IgD-negative memory B cell (primary cell): ENCODE data around the gene PLIN4. TPM values are rescaled to one million over a fixed set of nuclear protein-coding genes. Genes with fewer than 3 reads are reported as not detected.

Source experiments
- H3K27ac Mint-ChIP-seq, 3 donors: one replicate each; pipeline ENCODE4 v1.8.0; 2020 to 2022; ENCODE audit warnings: mild to moderate bottlenecking in 3 of 3, mixed read lengths in 3 of 3, moderate library complexity in 1 of 3
- H3K27me3 Mint-ChIP-seq: one replicate; pipeline ENCODE4 v1.8.0; 2021; ENCODE audit warnings: mixed read lengths
- H3K36me3 Mint-ChIP-seq: one replicate; pipeline ENCODE4 v1.8.0; 2020; ENCODE audit warnings: mild to moderate bottlenecking, mixed read lengths
- H3K4me1 Mint-ChIP-seq, 3 donors: one replicate each; pipeline ENCODE4 v1.8.0; 2020 to 2022; ENCODE audit warnings: mixed read lengths in 3 of 3, mild to moderate bottlenecking in 1 of 3
- H3K4me3 Mint-ChIP-seq, 4 donors: one replicate each; pipeline ENCODE4 v1.8.0; 2020 to 2022; ENCODE audit warnings: mild to moderate bottlenecking in 4 of 4, mixed read lengths in 4 of 4, moderate library complexity in 3 of 4
- H3K9me3 Mint-ChIP-seq, 3 donors: one replicate each; pipeline ENCODE4 v1.8.0; 2020 to 2021; ENCODE audit warnings: mixed read lengths in 3 of 3, mild to moderate bottlenecking in 1 of 3
- polyA plus RNA-seq: library from polyadenylated mRNA; unstranded; fragments of 300-500 nt; fragmentation: Illumina TruSeq; gene quantifications from one replicate; pipeline ENCODE4 v1.2.3, GENCODE V29; 2021

The PLIN4 gene
- polyA plus RNA-seq, 1 donor from 2014 or later, result 0.15 TPM

DNA sequence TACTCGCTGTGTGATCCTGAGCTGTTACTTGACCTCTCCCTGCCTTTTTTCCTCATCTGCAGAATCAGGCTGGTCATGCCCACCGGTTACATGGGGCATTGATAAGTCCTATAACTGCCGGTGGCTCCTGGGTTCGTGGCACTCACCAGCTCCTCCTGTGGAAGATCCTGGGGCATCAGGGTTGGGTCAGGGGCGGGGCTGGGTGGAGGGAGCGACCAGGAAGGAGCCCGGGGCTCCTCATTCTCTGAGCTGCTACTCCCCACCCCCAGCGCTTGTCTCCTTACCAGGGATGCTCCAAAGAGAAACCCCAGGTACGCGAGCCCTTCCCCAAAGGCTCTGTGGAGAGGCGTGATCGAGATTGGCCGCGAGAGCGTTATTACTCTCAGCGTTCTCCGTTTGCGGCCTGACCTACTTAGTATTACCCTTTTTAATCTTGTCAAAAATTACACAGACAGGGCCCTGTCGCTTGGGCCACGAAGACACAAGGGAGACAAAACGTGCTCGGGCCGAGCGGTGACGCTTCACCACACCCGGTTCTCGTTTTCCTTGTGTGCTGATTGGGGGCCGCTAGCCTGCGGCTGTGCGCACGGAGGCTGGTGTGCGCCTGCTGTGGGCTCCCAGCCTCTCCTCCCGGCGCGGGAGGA, 35.4 kb downstream of the PLIN4 start:
- Mint-ChIP-seq H3K36me3 (peaks cover 4% of the 10 kb centered on the region), H3K9me3 (no peaks in the 10 kb centered on the region), H3K4me3 (no peak overlapping the region), H3K27me3 (no peaks in the 10 kb centered on the region), H3K27ac (no peak overlapping the region), H3K4me1 (no peaks in the 10 kb centered on the region)

DNA sequence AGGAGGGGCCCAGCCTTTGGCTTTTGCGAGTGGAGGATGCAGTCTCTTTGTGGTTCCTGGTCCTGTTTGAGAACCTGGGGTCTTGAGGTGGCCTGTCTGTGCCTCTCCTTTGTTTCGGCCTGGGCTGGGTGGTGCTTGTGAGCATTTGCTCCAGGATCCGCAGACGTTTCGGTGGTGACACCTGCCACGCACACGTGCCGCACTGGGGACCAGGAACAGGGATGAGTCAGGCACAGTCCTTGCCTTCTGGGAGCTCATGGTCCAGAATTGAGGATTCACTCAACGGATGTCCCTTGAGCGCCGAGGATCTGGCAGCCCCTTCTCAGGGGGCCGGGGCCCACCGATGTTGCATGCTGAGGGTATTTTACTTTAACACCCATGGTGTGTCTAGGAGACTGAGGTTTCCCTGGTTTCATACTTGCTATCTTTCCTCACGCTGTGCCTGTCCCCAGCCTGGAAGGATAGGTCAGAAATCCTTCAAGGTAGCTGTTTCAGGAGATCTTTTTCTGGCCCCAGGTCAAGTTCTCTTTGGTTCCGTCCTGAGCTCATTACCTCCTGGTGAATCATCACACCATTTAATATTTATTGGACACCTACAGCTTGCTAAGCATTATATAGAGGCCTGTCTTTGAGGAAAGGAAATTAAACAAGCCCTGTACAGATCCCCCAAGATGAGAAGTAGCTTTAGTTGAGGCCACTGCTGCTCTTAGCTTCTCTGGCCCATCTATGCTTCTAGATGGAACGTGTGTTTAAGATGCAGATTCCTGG, 41.1 kb downstream of the PLIN4 start:
- Mint-ChIP-seq H3K4me1 (peaks cover 0 to 8% (median 1%) of the 10 kb centered on the region in 3 donors), H3K9me3 (no peaks in the 10 kb centered on the region), H3K4me3 (peak overlapping the region in 1 of 4 donors; percentile 75), H3K27ac (peak overlapping the region in 1 of 3 donors; percentile 63), H3K27me3 (no peaks in the 10 kb centered on the region), H3K36me3 (peaks cover 1% of the 10 kb centered on the region)

DNA sequence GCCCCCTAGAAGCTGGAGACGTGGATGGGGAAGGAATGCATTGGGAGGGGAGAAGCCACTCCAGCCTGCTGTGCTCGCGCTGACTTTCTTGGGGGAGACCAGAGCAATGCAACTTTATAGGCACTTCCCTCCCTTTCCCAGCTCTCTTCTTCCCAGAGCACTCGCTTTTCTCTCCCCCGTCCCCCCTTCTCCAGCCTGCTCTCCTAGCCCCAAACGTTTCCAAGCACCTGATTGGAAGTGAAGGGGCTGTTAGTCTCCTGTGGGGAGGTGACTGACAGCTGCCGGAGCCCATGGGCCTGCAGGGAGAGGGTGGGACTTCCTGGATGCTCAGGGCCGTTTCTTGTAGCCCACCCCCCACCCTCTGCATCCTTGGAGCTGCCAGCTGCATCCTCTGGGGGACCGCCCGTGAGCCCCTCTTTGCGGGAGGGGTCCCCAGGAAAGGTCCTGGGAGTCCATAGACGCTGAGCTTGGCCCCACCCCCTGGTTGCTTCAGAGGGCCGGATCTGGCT, 43.7 kb downstream of the PLIN4 start:
- Mint-ChIP-seq H3K4me3 (peak overlapping the region; percentile 22 to 88 (median 79)), H3K27me3 (no peaks in the 10 kb centered on the region), H3K36me3 (peaks cover 1% of the 10 kb centered on the region), H3K27ac (no peak overlapping the region), H3K4me1 (peaks cover 0 to 11% (median 1%) of the 10 kb centered on the region in 3 donors), H3K9me3 (no peaks in the 10 kb centered on the region)

DNA sequence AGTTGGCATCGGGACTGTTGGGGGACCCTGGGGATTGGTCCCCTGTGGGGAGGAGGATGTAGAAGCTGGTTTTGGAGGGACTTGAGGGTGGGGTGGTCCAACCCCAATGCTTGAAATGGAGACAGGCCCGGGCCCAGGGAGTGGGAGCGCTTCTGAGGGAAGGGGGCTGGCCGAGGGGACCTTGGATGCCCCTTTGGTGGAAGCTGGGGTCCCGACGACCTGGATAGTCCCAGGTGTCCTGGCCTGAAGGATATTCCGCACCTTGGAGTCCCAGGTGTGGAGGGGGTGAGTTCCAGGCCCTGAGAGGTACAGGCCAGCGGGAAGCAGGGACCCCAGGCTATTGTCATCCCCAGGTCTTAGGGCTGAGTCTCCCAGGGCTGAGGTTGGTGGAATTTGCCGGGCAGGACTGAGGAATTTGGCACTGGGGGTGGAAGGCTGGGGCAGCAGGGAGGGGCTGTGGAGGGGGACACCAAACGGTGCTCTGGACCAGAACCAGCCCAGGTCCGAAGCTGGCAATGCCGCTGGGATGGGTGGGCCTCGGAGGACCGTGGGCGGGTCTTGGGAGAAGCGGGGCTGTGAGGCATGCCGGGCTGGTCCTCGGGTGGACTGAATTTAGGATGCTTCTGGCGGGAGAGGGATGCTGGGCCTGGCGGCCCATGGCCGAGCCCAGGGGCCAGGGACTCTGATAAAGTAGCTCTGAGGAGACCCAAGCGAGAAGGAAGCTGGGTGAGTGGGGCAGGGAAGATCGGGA, 44.3 kb downstream of the PLIN4 start:
- peaks cover 0 to 11% (median 1%) of the 10 kb centered on the region in 3 donors for H3K4me1 Mint-ChIP-seq
- no peaks in the 10 kb centered on the region for H3K9me3 Mint-ChIP-seq
- no peaks in the 10 kb centered on the region for H3K27me3 Mint-ChIP-seq
- H3K4me3 Mint-ChIP-seq, result peak overlapping the region; percentile 22 to 88 (median 79)
- H3K27ac Mint-ChIP-seq, result no peak overlapping the region
- peaks cover 1% of the 10 kb centered on the region for H3K36me3 Mint-ChIP-seq

DNA sequence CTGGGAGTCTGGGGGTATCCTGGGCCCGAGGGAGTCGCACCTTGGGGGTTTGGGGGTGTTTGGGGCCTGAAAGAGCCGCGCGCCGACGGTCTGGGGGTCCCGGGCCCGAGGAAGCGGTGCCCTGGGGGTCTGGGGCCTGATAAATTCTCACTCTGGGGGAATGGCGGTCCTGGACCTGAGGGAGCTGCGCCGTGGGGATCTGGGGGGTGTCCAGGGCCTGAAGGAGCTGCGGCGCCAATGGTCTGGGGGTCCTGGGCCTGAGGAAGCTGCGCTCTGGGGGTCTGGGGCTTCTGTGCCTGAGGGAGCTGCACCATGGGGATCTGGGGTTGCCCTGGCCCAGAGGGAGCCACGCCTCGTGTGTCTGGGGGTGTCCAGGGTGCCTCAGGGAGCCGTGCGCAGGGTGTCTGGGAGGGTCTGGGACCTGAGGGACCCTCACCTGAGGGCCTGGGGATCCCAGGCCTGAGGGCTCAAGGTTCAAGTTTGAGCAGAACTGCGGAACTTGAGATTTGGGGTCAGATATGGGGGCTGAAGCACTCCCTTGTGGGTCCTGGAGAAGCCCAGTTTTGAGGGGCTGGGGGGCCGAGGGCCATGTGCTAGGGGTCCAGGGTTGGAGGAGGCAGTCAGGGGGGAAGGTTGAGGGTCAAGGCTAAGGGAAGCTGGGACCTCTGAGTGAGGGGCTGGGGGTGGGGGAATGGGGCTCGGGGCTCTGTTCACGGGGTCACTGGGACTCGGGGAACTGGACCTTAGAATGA, 45.1 kb downstream of the PLIN4 start:
- H3K27ac Mint-ChIP-seq, result no peak overlapping the region
- H3K27me3 Mint-ChIP-seq, result no peaks in the 10 kb centered on the region
- H3K4me3 Mint-ChIP-seq, result peak overlapping the region; percentile 41 to 92 (median 80)
- no peaks in the 10 kb centered on the region for H3K9me3 Mint-ChIP-seq
- peaks cover 1% of the 10 kb centered on the region for H3K36me3 Mint-ChIP-seq
- H3K4me1 Mint-ChIP-seq, result peaks cover 0 to 11% (median 1%) of the 10 kb centered on the region in 3 donors

DNA sequence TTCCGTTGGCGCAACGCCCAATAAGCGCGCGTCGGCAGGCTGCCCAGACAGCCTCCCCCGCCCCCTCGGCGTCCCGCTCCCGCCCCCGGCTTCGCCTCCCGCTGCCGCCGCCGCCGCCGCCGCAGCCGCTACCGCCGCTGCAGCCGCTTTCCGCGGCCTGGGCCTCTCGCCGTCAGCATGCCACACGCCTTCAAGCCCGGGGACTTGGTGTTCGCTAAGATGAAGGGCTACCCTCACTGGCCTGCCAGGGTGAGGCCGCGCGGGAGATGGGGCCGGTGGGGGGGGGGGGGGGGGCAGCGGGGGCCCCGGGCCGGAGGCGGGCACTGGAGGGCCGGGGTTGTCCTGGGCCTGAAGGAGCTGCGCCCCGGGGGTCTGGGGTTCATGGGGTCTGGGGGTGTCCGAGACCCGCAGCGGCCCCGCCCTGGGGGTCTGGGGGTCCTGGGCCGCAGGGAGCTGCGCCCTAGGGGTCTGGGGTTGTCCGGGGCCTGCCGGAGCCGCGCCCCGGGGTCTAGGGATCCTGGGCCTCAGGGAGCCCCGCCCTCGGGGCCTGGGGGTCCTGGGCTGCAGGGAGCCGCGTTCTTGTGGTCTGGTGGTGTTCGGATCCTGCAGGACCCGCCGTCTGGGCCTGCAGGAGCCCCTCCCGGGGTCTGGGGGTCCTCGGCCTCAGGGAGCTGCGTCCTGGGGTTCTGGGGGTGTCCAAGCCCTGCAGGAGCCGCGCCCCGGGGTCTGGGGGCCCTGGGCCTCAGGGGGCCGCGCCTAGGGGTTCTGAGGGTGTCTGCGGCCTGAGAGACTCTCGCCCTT, 45.9 kb downstream of the PLIN4 start, which contains the start of gene HDGFL2:
Gene HDGFL2 (plus strand): TSS at position 124 of the 801 bp plus-strand sequence. CDS start 54 bp downstream, at position 178.
- Mint-ChIP-seq H3K36me3 (peaks cover under 1% of the 10 kb centered on the region), H3K4me3 (peak within 1 kb of the TSS; percentile 41 to 92 (median 80)), H3K27ac (no peak within 1 kb of the TSS), H3K27me3 (no peaks in the 10 kb centered on the region), H3K4me1 (peaks cover 0 to 11% (median 1%) of the 10 kb centered on the region in 3 donors), H3K9me3 (no peaks in the 10 kb centered on the region)

DNA sequence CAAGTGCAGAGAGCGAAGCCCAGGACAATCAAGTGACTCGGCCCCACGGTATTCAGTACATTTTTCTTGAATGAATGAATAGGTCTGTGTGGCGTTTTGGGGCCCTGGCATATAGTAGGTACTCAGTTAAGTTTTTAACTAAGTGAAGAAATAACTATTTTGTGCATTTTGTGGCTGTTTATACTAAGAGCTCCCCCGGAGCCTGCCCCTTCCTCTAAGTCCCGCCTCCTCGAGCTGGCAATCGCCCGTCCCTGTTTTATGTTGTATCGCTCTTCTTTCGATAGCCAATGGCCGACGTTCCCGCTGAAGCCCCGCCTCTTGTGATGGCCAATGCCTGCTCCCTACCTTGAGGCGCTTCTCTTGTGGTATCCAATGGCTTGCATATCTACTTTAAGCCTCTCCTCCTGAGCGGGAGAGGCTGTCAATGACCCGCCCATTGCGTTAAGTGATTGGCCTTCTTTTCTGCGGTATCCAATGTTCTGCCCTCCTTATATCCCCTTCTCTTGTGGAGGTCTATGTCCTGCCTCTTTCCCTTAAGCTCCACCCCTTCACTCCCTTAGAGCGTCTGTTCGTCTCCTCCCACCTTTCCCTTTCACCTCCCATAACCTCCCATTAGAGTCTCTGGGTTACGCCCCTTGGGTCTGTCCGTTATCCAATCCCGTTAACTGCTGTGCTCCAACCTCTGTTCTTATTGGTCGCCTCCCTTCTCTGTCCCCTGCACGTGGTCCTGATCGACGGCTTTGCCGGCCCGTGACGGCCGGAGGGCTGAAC, 46.7 kb downstream of the PLIN4 start:
- Mint-ChIP-seq H3K4me3 (no peak overlapping the region), H3K27me3 (no peaks in the 10 kb centered on the region), H3K36me3 (no peaks in the 10 kb centered on the region), H3K4me1 (peaks cover 0 to 11% (median 1%) of the 10 kb centered on the region in 3 donors), H3K27ac (no peak overlapping the region), H3K9me3 (no peaks in the 10 kb centered on the region)

DNA sequence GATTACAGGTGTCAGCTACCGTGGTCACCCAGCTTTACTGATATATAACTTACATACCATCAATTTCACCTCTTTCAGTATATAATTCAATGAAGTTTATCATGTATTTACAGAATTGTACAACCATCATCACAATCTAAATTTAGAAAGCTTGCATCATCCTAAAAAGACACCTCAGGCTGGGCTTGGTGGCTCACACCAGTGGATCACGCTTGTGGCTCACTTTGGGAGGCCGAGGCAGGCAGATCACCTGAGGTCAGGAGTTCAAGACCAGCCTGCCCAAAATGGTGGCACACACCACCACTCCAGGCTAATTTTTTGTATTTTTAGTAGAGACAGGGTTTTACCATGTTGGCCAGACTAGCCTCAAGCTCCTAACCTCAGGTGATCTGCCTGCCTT, 50.5 kb downstream of the PLIN4 start:
- H3K27me3 Mint-ChIP-seq, result no peaks in the 10 kb centered on the region
- no peak overlapping the region for H3K27ac Mint-ChIP-seq
- no peaks in the 10 kb centered on the region for H3K36me3 Mint-ChIP-seq
- no peaks in the 10 kb centered on the region for H3K9me3 Mint-ChIP-seq
- no peak overlapping the region for H3K4me3 Mint-ChIP-seq
- H3K4me1 Mint-ChIP-seq, result peaks cover 0 to 4% (median 0%) of the 10 kb centered on the region in 3 donors

DNA sequence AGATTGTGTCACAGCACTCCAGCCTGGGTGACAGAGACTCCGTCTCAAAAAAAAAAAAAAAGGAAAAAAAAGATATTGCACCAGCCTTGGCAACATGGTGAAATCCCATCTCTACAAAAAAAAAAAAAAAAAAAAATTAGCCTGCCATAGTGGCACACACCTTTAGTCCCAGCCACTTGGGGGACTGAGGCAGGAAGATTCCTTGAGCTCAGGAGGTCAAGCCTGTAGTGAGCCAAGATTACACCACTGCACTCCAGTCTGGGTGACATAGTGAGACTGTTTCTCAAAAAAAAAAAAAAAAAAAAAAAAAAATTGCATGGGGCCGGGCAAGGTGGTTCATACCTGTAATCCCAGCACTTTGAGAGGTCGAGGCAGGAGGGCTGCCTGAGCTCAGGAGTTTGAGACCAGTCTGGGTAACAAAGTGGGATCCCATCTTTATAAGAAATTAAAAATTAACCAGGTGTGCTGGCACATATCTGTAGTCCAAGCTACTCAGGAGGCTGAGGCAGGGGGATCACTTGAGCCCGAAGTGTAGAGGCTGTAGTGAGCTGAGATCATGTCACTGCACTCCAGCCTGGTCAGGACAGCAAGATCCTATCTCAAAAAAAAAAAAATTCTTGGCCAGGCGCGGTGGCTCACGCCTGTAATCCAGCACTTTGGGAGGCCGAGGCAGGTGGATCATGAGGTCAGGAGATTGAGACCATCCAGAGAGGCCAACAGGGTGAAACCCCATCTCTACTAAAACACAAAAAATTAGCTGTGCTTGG, 53.3 kb downstream of the PLIN4 start:
- Mint-ChIP-seq H3K27ac (no peak overlapping the region), H3K36me3 (no peaks in the 10 kb centered on the region), H3K27me3 (no peaks in the 10 kb centered on the region), H3K9me3 (no peaks in the 10 kb centered on the region), H3K4me1 (no peaks in the 10 kb centered on the region), H3K4me3 (no peak overlapping the region)

DNA sequence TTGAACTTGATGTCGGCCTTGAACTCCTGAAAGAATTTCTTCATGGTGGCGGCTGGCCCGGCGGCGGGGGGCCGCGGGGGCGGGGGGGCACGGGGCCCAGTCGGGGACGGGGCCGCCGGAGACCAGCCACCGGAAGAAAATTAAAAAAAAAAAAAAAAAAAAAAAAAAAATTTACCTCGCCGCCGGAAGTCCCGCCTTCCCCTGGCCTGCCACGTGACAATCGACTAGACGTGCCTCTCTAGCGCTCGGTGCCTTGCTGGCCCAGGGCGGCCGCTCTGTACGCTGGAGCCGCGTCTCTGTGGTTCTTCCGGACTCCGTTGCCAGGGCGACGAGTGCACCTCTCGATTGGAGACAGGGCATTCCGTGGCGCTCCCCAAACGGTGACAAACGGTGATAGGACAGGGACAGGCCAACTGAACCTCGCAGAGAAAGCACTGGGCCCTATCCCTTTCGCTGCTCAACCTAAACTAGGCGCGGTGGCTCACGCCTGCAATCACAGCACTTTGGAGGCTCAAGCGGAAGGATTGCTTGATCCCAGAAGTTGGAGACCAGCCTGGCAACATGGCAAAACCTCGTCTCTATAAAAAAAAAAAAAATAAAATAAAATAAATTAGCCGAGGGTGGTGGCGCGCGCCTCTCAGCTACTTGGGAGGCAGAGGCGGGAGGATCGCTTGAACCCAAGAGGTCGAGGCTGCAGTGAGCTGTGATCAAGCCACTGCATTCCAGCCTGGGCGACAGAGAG, 60.5 kb downstream of the PLIN4 start, which contains the start of gene UBXN6:
Gene UBXN6 (minus strand): TSS at position 141 of the 742 bp plus-strand sequence. CDS start 97 bp downstream, at position 44.
- peaks cover 0 to 10% (median 7%) of the 10 kb centered on the region in 3 donors for H3K4me1 Mint-ChIP-seq
- no peaks in the 10 kb centered on the region for H3K27me3 Mint-ChIP-seq
- H3K36me3 Mint-ChIP-seq, result no peaks in the 10 kb centered on the region
- H3K27ac Mint-ChIP-seq, result peak within 1 kb of the TSS; percentile 66 to 97 (median 93)
- H3K4me3 Mint-ChIP-seq, result peak within 1 kb of the TSS; percentile 80 to 95 (median 86)
- no peaks in the 10 kb centered on the region for H3K9me3 Mint-ChIP-seq

DNA sequence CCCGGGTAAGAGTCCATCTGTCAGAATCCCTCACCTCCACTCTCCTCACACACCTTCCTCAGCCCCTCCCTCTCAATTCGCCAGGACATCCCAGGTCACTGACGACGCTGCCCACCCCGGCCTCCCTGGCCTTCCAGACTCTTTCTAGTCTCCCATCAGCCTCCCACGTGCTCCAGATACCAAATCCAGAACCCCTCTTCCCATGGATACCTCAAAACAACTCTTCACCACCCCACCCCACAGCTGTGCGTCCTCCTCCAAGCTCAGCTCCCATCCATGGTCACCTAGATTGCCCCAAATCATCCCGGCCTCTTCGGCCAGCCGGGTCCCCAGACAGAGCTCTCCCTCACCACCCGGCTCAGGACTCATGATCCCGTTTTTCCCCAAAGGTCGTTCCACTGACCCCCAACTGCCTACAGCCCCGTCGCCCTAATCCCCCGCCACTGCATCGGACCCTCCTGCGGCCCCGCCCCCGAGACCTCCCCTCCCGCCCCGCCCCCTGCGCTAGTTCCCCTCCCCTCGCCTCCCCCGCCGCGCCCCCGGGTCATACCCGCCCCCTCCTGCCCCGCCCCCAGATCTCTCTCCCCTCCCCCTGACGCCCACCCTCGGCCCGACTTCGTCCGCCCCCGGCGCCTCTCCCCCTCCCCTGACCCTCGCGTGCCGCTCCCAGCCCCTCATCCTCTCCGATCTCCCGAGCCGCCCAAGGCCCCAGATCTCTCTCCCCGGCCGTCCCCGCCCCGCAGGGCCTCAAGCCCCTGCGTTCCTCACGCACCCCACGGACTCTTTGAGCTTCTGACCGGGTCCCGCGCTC, 61.2 kb downstream of the PLIN4 start:
- H3K4me3 Mint-ChIP-seq, result peak overlapping the region; percentile 80 to 95 (median 86)
- H3K4me1 Mint-ChIP-seq, result peaks cover 0 to 10% (median 7%) of the 10 kb centered on the region in 3 donors
- H3K9me3 Mint-ChIP-seq, result no peaks in the 10 kb centered on the region
- H3K27ac Mint-ChIP-seq, result peak overlapping the region; percentile 66 to 97 (median 93)
- no peaks in the 10 kb centered on the region for H3K36me3 Mint-ChIP-seq
- H3K27me3 Mint-ChIP-seq, result no peaks in the 10 kb centered on the region
